Heart left ventricle (tissue), 16 donors: Measurements from ENCODE around the gene KIR3DL3. TPM values are rescaled to one million over a fixed set of nuclear protein-coding genes. Genes with fewer than 3 reads are reported as not detected.
"Not testable (repeated sequence)": the region's sequence is repeated elsewhere in the genome, so short reads cannot be mapped to it uniquely, and the experiment has no call there.

Experiments
- ATAC-seq, 4 donors: fragments of 200-7000 bp; cut with Tn5 transposase; one replicate each; pipeline ENCODE4 v1.9.1; 2020 to 2022; ENCODE audit warnings: moderate library complexity in 4 of 4, mild to moderate bottlenecking in 3 of 4, moderate number of reproducible peaks in 1 of 4
- DNase-seq, 5 donors: peaks; one replicate each; pipeline ENCODE4 v3.0.0-alpha.2; 2020
- H3K27ac ChIP-seq, 12 donors: fragments of 200-600 bp; sonication (generic) in 4 of 12; one replicate each; pipeline versions ENCODE4 v1.5.0 to v1.8.0; 2016 to 2022; ENCODE audit warnings: mild to moderate bottlenecking in 2 of 12
- H3K27me3 ChIP-seq, 9 donors: fragments of 200-600 bp; sonication (generic) in 2 of 9; one replicate each; pipeline versions ENCODE4 v1.5.1 to v1.8.0; 2016 to 2022; ENCODE audit warnings: mild to moderate bottlenecking in 3 of 9
- H3K36me3 ChIP-seq, 9 donors: fragments of 200-600 bp; sonication (generic) in 2 of 9; one replicate each; pipeline versions ENCODE4 v1.5.0 to v1.8.0; 2018 to 2022; ENCODE audit warnings: mild to moderate bottlenecking in 2 of 9
- H3K4me1 ChIP-seq, 12 donors: fragments of 200-600 bp; sonication (generic) in 4 of 12; one replicate each; pipeline versions ENCODE4 v1.5.0 to v1.8.0; 2016 to 2022; ENCODE audit warnings: mild to moderate bottlenecking in 3 of 12
- H3K4me3 ChIP-seq, 12 donors: fragments of 200-600 bp; sonication (generic) in 4 of 12; one replicate each; pipeline versions ENCODE4 v1.5.0 to v1.8.0; 2017 to 2022; ENCODE audit warnings: mild to moderate bottlenecking in 9 of 12, moderate library complexity in 4 of 12
- H3K9me3 ChIP-seq, 12 donors: fragments of 200-600 bp; sonication (generic) in 4 of 12; one replicate each; pipeline versions ENCODE4 v1.5.0 to v1.8.0; 2016 to 2022; ENCODE audit warnings: mild to moderate bottlenecking in 1 of 12
- WGBS, 4 donors: extraction: QIAGEN DNeasy Blood & Tissue Kit in 2 of 4; methylation state at CpG; one replicate each; pipeline versions ENCODE4 v1.1.5 to v1.1.7; 2013 to 2018; 5-methylcytosine and 5-hydroxymethylcytosine counted together
- intact Hi-C, 10 donors: fragments of 100-400 bp; cut with DNase I; formaldehyde crosslinking; loops; one replicate each; pipeline versions ENCODE4 v1.11.1 to v1.14.2; 2022
- polyA plus RNA-seq, 2 donors: library from polyadenylated mRNA; stranded (reverse); fragments of 200-250 nt; gene quantifications; one replicate each; pipeline ENCODE4 v1.2.3, GENCODE V29; 2013
- total RNA-seq, 9 donors: library from RNA; depleted of rRNA in 2 of 9; stranded (reverse); fragments of >200 nt in 2 of 9; fragmentation: NEBNext Ultra II Directional in 3 of 9; extraction: Animal tissue kit (Norgen Biotek cat#: 25700) in 3 of 9; gene quantifications; one replicate each; pipeline versions ENCODE4 v1.1.0 to v1.2.4, GENCODE V29; 2016 to 2023
- donor health status: ischemic (EF 13 %, LVEDD 7.1; RV severe dilation, severe dysfunction).
- donor health status: healthy with polysubstance abuse.
- donor health status: DM: no; HTN: yes; CAD: no.
- donor health status: DM: no; HTN: no; CAD: no.
- donor health status: ischemic (EF 25% LVEDD 6.9; RV normal size, moderate dysfunction).
- donor health status: ischemic (EF 25% LVEDD 5.7; RV mildly dilated, moderate dysfunction).
- donor health status: healthy.
- donor health status: DM: yes; HTN: yes; CAD: no.
- donor health status: ischemic (EF 35%, LVEDD 5.7; RV mildly dilated, moderate dysfunction).
- donor health status: nonischemic (EF 11% LVEDD 7.7; RV severe dilation, severe dysfunction).
- donor health status: DM: yes; HTN: yes; CAD: no.
- donor health status: PGD.
- donor health status: ischemic (EF 29% LVEDD 5.4; RV normal size, mild dysfunction).
- donor health status: nonischemic (EF 23%, LVEDD 6.1; RV moderate dilation, normal function).

The KIR3DL3 gene
- total and polyA plus RNA-seq, 11 donors: not detected

- ATAC-seq, H3K9me3 ChIP-seq, DNase-seq, H3K27me3 ChIP-seq, intact Hi-C loops, H3K36me3 ChIP-seq, H3K27ac ChIP-seq, H3K4me3 ChIP-seq, H3K4me1 ChIP-seq: not testable (repeated sequence)
- 59 to 78% (median 66%) methylated on average over 8 of the region's 8 CpGs for WGBS, 4 donors
Measured at GRCh38 chr19:54775830-54776229, 51.6 kb downstream of the KIR3DL3 start.

DNA sequence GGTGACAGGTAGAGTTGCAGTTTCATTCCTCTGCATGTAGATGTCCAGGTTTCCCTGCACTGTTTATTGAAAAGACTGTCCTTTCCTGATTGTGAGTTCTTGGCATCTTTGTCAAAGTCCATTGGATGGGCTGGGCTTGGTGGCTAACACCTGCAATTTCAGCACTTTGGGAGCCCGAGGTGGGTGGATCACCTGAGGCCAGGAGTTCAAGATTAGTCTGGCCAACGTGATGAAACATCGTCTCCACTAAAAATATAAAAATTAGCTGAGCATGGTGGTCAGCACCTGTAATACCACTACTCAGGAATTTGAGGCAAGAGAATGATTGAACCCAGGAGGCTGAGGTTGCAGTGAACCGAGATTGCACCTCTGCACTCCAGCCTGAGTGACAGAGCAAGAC lies 53.6 kb downstream of the KIR3DL3 start:
- intact Hi-C loops, H3K27ac ChIP-seq, H3K9me3 ChIP-seq, H3K4me1 ChIP-seq, ATAC-seq, H3K27me3 ChIP-seq, H3K36me3 ChIP-seq, H3K4me3 ChIP-seq, DNase-seq: not testable (repeated sequence)
- WGBS, 4 donors: 35 to 69% (median 54%) methylated on average over 3 to 4 of the region's 4 CpGs

GRCh38 chr19:54778896-54779295 lies 54.7 kb downstream of the KIR3DL3 start:
- DNase-seq, H3K4me3 ChIP-seq, H3K27ac ChIP-seq, H3K36me3 ChIP-seq, H3K27me3 ChIP-seq, H3K4me1 ChIP-seq, ATAC-seq, H3K9me3 ChIP-seq, intact Hi-C loops: not testable (repeated sequence)
- 11 to 69% (median 59%) methylated on average over 2 to 7 of the region's 7 CpGs for WGBS, 4 donors

DNA sequence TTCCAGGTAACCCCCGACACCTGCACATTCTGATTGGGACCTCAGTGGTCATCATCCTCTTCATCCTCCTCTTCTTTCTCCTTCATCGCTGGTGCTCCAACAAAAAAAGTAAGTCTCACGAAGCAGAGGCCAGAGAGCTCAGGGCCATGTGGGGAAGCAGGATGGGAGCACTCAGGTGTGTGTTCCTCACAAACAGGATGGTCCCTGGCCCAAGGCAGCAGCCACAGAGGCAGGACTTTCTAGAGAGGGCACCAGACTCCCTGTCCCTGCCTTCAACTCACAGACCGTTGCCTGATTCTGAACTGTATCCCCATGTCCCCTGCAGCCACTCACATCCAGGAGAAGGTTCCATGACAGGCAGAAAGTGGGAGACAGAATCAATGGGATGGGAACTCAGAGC lies 58.7 kb downstream of the KIR3DL3 start:
- H3K9me3 ChIP-seq, H3K4me3 ChIP-seq, intact Hi-C loops, DNase-seq, ATAC-seq, H3K27ac ChIP-seq, H3K27me3 ChIP-seq, H3K4me1 ChIP-seq, H3K36me3 ChIP-seq: not testable (repeated sequence)
- WGBS, 4 donors: 56 to 69% (median 63%) methylated on average over 4 of the region's 4 CpGs

Other genes starting within 250 kb of the KIR3DL3 start
- gene LAIR2, start 221.6 kb upstream of the KIR3DL3 start, total RNA-seq: 1 to 10 TPM in 1 of 9 donors, not detected in 8; 2.4 TPM
- gene LAIR2, start 221.6 kb upstream of the KIR3DL3 start, polyA plus RNA-seq: not detected
- gene LILRA2, start 150.7 kb upstream of the KIR3DL3 start, total RNA-seq: 1 to 10 TPM in 4 of 9 donors, under 1 TPM in 5; 0.31 to 8.9 (median 0.94) TPM
- gene LILRA2, start 150.7 kb upstream of the KIR3DL3 start, polyA plus RNA-seq: under 1 TPM; 0.42 to 0.71 TPM
- 1 to 10 TPM in 2 of 9 donors, under 1 TPM in 7; 0.16 to 7.0 (median 0.52) TPM for gene LILRA1, start 130.8 kb upstream of the KIR3DL3 start, total RNA-seq
- gene LILRA1, start 130.8 kb upstream of the KIR3DL3 start, polyA plus RNA-seq: under 1 TPM; 0.11 to 0.28 TPM
- gene LILRB1, start 94.0 kb upstream of the KIR3DL3 start, total RNA-seq: 10 to 100 TPM in 2 of 9 donors, 1 to 10 TPM in 4, under 1 TPM in 3; 0.16 to 35.6 (median 1.5) TPM
- gene LILRB1, start 94.0 kb upstream of the KIR3DL3 start, polyA plus RNA-seq: 1 to 10 TPM in 1 of 2 donors, under 1 TPM in 1; 0.65 to 1.0 TPM
- gene LILRB4, start 61.5 kb upstream of the KIR3DL3 start, total RNA-seq: 10 to 100 TPM in 2 of 9 donors, 1 to 10 TPM in 6, under 1 TPM in 1; 0.97 to 40.9 (median 2.6) TPM
- 1 to 10 TPM in 1 of 2 donors, under 1 TPM in 1; 0.69 to 1.8 TPM for gene LILRB4, start 61.5 kb upstream of the KIR3DL3 start, polyA plus RNA-seq
- under 1 TPM in 1 of 9 donors, not detected in 8; 0.37 TPM for gene KIR2DL3, start 14.1 kb downstream of the KIR3DL3 start, total RNA-seq
- not detected for gene KIR2DL3, start 14.1 kb downstream of the KIR3DL3 start, polyA plus RNA-seq
- gene KIR2DL1, start 45.4 kb downstream of the KIR3DL3 start, total RNA-seq: under 1 TPM in 1 of 9 donors, not detected in 8; 0.19 TPM
- not detected for gene KIR2DL1, start 45.4 kb downstream of the KIR3DL3 start, polyA plus RNA-seq
- under 1 TPM in 1 of 9 donors, not detected in 8; 0.64 TPM for gene KIR2DL4, start 79.2 kb downstream of the KIR3DL3 start, total RNA-seq
- gene KIR2DL4, start 79.2 kb downstream of the KIR3DL3 start, polyA plus RNA-seq: under 1 TPM in 1 of 2 donors, not detected in 1; 0.10 TPM
- gene KIR3DL1, start 92.0 kb downstream of the KIR3DL3 start, total RNA-seq: under 1 TPM in 3 of 9 donors, not detected in 6; 0.16 to 0.83 (median 0.19) TPM
- not detected for gene KIR3DL1, start 92.0 kb downstream of the KIR3DL3 start, polyA plus RNA-seq
- gene KIR2DS4, start 108.2 kb downstream of the KIR3DL3 start, total RNA-seq: under 1 TPM in 1 of 9 donors, not detected in 8; 0.33 TPM
- not detected for gene KIR2DS4, start 108.2 kb downstream of the KIR3DL3 start, polyA plus RNA-seq
- 1 to 10 TPM in 1 of 9 donors, not detected in 8; 1.1 TPM for gene KIR3DL2, start 126.0 kb downstream of the KIR3DL3 start, total RNA-seq
- gene KIR3DL2, start 126.0 kb downstream of the KIR3DL3 start, polyA plus RNA-seq: under 1 TPM in 1 of 2 donors, not detected in 1; 0.04 TPM
- gene FCAR, start 149.8 kb downstream of the KIR3DL3 start, total RNA-seq: 1 to 10 TPM in 2 of 9 donors, under 1 TPM in 5, not detected in 2; 0.26 to 3.9 (median 0.62) TPM
- under 1 TPM; 0.15 to 0.36 TPM for gene FCAR, start 149.8 kb downstream of the KIR3DL3 start, polyA plus RNA-seq
- gene NCR1, start 181.7 kb downstream of the KIR3DL3 start, total RNA-seq: 1 to 10 TPM in 1 of 9 donors, under 1 TPM in 1, not detected in 7; 0.33 to 1.2 TPM
- gene NCR1, start 181.7 kb downstream of the KIR3DL3 start, polyA plus RNA-seq: not detected
- not detected for gene NLRP7, start 223.1 kb downstream of the KIR3DL3 start, total RNA-seq
- gene NLRP7, start 223.1 kb downstream of the KIR3DL3 start, polyA plus RNA-seq: not detected
- gene NLRP2, start 241.9 kb downstream of the KIR3DL3 start, total RNA-seq: 1 to 10 TPM in 1 of 9 donors, under 1 TPM in 4, not detected in 4; 0.12 to 5.5 (median 0.79) TPM
- gene NLRP2, start 241.9 kb downstream of the KIR3DL3 start, polyA plus RNA-seq: under 1 TPM in 1 of 2 donors, not detected in 1; 0.07 TPM